Liver (tissue), 3 donors: Measurements from ENCODE around the gene COL23A1.

ENCODE experiments used
- CTCF ChIP-seq: fragments of 150-350 bp; IDR thresholded peaks from 2 replicates; pipeline ENCODE4 v1.5.1; 2017; ENCODE audit warnings: improper control_type of control experiment, low read depth, low read length; ENCODE audit not compliant: missing input control
- EGR1 ChIP-seq, 2 donors: IDR thresholded peaks; 2 replicates each; pipeline ENCODE4 v1.6.1; 2016 to 2018; ENCODE audit warnings: antibody characterized with exemption in 2 of 2, low read depth in 2 of 2
- FOXA1 ChIP-seq: IDR thresholded peaks from 2 replicates; pipeline ENCODE4 v1.6.1; 2016; ENCODE audit warnings: antibody characterized with exemption
- FOXA2 ChIP-seq: IDR thresholded peaks from 2 replicates; pipeline ENCODE4 v1.6.1; 2016; ENCODE audit warnings: antibody characterized with exemption
- GABPA ChIP-seq, 2 donors: IDR thresholded peaks in 1 of 2; conservative IDR thresholded peaks in 1 of 2; 2 replicates each; pipeline ENCODE4 v1.6.1; 2016; ENCODE audit warnings: antibody characterized with exemption in 2 of 2, mild to moderate bottlenecking in 1 of 2, moderate library complexity in 1 of 2
- HNF4A ChIP-seq, 2 donors: conservative IDR thresholded peaks; 2 replicates each; pipeline ENCODE4 v1.6.1; 2016; ENCODE audit warnings: antibody characterized with exemption in 2 of 2, mild to moderate bottlenecking in 2 of 2
- HNF4G ChIP-seq: IDR thresholded peaks from 2 replicates; pipeline ENCODE4 v1.6.1; 2016; ENCODE audit warnings: antibody characterized with exemption
- MAX ChIP-seq: IDR thresholded peaks from 2 replicates; pipeline ENCODE4 v1.6.1; 2016; ENCODE audit warnings: antibody characterized with exemption
- RAD21 ChIP-seq, 2 donors: IDR thresholded peaks; 2 replicates each; pipeline ENCODE4 v1.6.1; 2016; ENCODE audit warnings: antibody characterized with exemption in 2 of 2, mild to moderate bottlenecking in 2 of 2
- REST ChIP-seq: IDR thresholded peaks from 2 replicates; pipeline ENCODE4 v1.6.1; 2016; ENCODE audit warnings: antibody characterized with exemption, mild to moderate bottlenecking
- RXRA ChIP-seq, 2 donors: IDR thresholded peaks; 2 replicates each; pipeline ENCODE4 v1.6.1; 2017 to 2018; ENCODE audit warnings: antibody characterized with exemption in 2 of 2, mild to moderate bottlenecking in 1 of 2
- SP1 ChIP-seq: IDR thresholded peaks from 2 replicates; pipeline ENCODE4 v1.6.1; 2018; ENCODE audit warnings: antibody characterized with exemption, mild to moderate bottlenecking
- TAF1 ChIP-seq: conservative IDR thresholded peaks from 2 replicates; pipeline ENCODE4 v1.6.1; 2016; ENCODE audit warnings: antibody characterized with exemption, mild to moderate bottlenecking
- YY1 ChIP-seq: IDR thresholded peaks from 2 replicates; pipeline ENCODE4 v1.6.1; 2016; ENCODE audit warnings: antibody characterized with exemption, mild to moderate bottlenecking
- donor health status: healthy.
- donor health status: healthy.

- TF ChIP-seq RXRA (IDR thresholded peaks at IDR 0.05) (no peak), CTCF (no peak), EGR1 (IDR thresholded peaks at IDR 0.05; ENCODE audit: low read depth in 2 of 2) (no peak), RAD21 (IDR thresholded peaks at IDR 0.05) (no peak), REST (no peak), TAF1 (no peak), HNF4A (conservative IDR thresholded peaks at IDR 0.05) (no peak), SP1 (no peak), YY1 (no peak), GABPA (IDR thresholded peaks at IDR 0.05 in 1 of 2, conservative IDR thresholded peaks at IDR 0.05 in 1 of 2) (no peak), MAX (no peak), HNF4G (no peak), FOXA1 (no peak), FOXA2 (no peak)
Measured at GRCh38 chr5:178192787-178193186, 397.4 kb downstream of the COL23A1 start.
